ENCODE results near the gene CSNK2B.

Gene CSNK2B

GRCh38 chr6:31631681-31632278, 34.1 kb upstream of the CSNK2B start:
- Mint-ChIP-seq H3K4me3 (no peak overlapping the region), H3K4me1 (peaks cover 2% of the 10 kb centered on the region), H3K27ac (no peak overlapping the region), H3K27me3 (no peaks in the 10 kb centered on the region), H3K9me3 (no peaks in the 10 kb centered on the region), H3K36me3 (ENCODE audit: low read depth) (peaks cover 63% of the 10 kb centered on the region)
- ATAC-seq = no peak
- no peak for DNase-seq

GRCh38 chr6:31632279-31632946, 33.5 kb upstream of the CSNK2B start:
- Mint-ChIP-seq H3K4me1 (peaks cover 2% of the 10 kb centered on the region), H3K36me3 (ENCODE audit: low read depth) (peaks cover 63% of the 10 kb centered on the region), H3K9me3 (no peaks in the 10 kb centered on the region), H3K27me3 (no peaks in the 10 kb centered on the region), H3K27ac (no peak overlapping the region), H3K4me3 (no peak overlapping the region)
- ATAC-seq (no peak), DNase-seq (no peak)

GRCh38 chr6:31633447-31633846, 32.4 kb upstream of the CSNK2B start:
- Mint-ChIP-seq H3K27ac (peak overlapping the region; percentile 31), H3K9me3 (no peaks in the 10 kb centered on the region), H3K36me3 (ENCODE audit: low read depth) (peaks cover 58% of the 10 kb centered on the region), H3K27me3 (no peaks in the 10 kb centered on the region), H3K4me3 (no peak overlapping the region), H3K4me1 (peaks cover 2% of the 10 kb centered on the region)
- ATAC-seq (no peak), DNase-seq (no peak)

GRCh38 chr6:31634131-31634530, 31.7 kb upstream of the CSNK2B start:
- Mint-ChIP-seq H3K27me3 (no peaks in the 10 kb centered on the region), H3K4me3 (no peak overlapping the region), H3K27ac (peak overlapping the region; percentile 24), H3K9me3 (no peaks in the 10 kb centered on the region), H3K36me3 (ENCODE audit: low read depth) (peaks cover 55% of the 10 kb centered on the region), H3K4me1 (peaks cover 7% of the 10 kb centered on the region)
- DNase-seq (no peak), ATAC-seq (no peak)

- no peak overlapping the region for H3K27ac Mint-ChIP-seq
- H3K4me1 Mint-ChIP-seq = peaks cover 15% of the 10 kb centered on the region
- no peaks in the 10 kb centered on the region for H3K27me3 Mint-ChIP-seq
- H3K36me3 Mint-ChIP-seq (ENCODE audit: low read depth) = peaks cover 57% of the 10 kb centered on the region
- ATAC-seq (no peak), DNase-seq (no peak)
- no peaks in the 10 kb centered on the region for H3K9me3 Mint-ChIP-seq
- H3K4me3 Mint-ChIP-seq = no peak overlapping the region
These were observed 30.8 kb upstream of the CSNK2B start for GRCh38 chr6:31634969-31635575.

- peaks cover 18% of the 10 kb centered on the region for H3K4me1 Mint-ChIP-seq
- no peak overlapping the region for H3K27ac Mint-ChIP-seq
- DNase-seq (no peak), ATAC-seq (no peak)
- H3K4me3 Mint-ChIP-seq = no peak overlapping the region
- H3K9me3 Mint-ChIP-seq = no peaks in the 10 kb centered on the region
- H3K36me3 Mint-ChIP-seq (ENCODE audit: low read depth) = peaks cover 53% of the 10 kb centered on the region
- no peaks in the 10 kb centered on the region for H3K27me3 Mint-ChIP-seq
These were observed 28.9 kb upstream of the CSNK2B start for GRCh38 chr6:31636698-31637596.

GRCh38 chr6:31639043-31639442, 26.8 kb upstream of the CSNK2B start:
- peaks cover 18% of the 10 kb centered on the region for H3K4me1 Mint-ChIP-seq
- H3K9me3 Mint-ChIP-seq = no peaks in the 10 kb centered on the region
- ATAC-seq = no peak
- H3K27ac Mint-ChIP-seq = peak overlapping the region; percentile 86
- no peaks in the 10 kb centered on the region for H3K27me3 Mint-ChIP-seq
- no peak for DNase-seq
- no peak overlapping the region for H3K4me3 Mint-ChIP-seq
- peaks cover 47% of the 10 kb centered on the region for H3K36me3 Mint-ChIP-seq (ENCODE audit: low read depth)

GRCh38 chr6:31639449-31639861, 26.4 kb upstream of the CSNK2B start:
- Mint-ChIP-seq H3K36me3 (ENCODE audit: low read depth) (peaks cover 43% of the 10 kb centered on the region), H3K9me3 (no peaks in the 10 kb centered on the region), H3K27ac (peak overlapping the region; percentile 86), H3K4me3 (no peak overlapping the region), H3K4me1 (peaks cover 18% of the 10 kb centered on the region), H3K27me3 (no peaks in the 10 kb centered on the region)
- peak; percentile 46 for DNase-seq
- peak; percentile 82 for ATAC-seq

- ATAC-seq (no peak), DNase-seq (no peak)
- Mint-ChIP-seq H3K9me3 (no peaks in the 10 kb centered on the region), H3K4me3 (no peak overlapping the region), H3K36me3 (ENCODE audit: low read depth) (peaks cover 42% of the 10 kb centered on the region), H3K4me1 (peaks cover 21% of the 10 kb centered on the region), H3K27ac (peak overlapping the region; percentile 75), H3K27me3 (no peaks in the 10 kb centered on the region)
These were observed 25.3 kb upstream of the CSNK2B start for GRCh38 chr6:31640612-31641011.

- Mint-ChIP-seq H3K9me3 (no peaks in the 10 kb centered on the region), H3K27me3 (no peaks in the 10 kb centered on the region), H3K36me3 (ENCODE audit: low read depth) (peaks cover 41% of the 10 kb centered on the region), H3K27ac (peak overlapping the region; percentile 25), H3K4me1 (peaks cover 22% of the 10 kb centered on the region), H3K4me3 (no peak overlapping the region)
- no peak for ATAC-seq
- no peak for DNase-seq
These were observed 24.5 kb upstream of the CSNK2B start for GRCh38 chr6:31641370-31641769.

GRCh38 chr6:31642798-31643570, 22.9 kb upstream of the CSNK2B start:
- ATAC-seq (no peak), DNase-seq (no peak)
- Mint-ChIP-seq H3K36me3 (ENCODE audit: low read depth) (peaks cover 40% of the 10 kb centered on the region), H3K9me3 (no peaks in the 10 kb centered on the region), H3K4me1 (peaks cover 22% of the 10 kb centered on the region), H3K4me3 (no peak overlapping the region), H3K27ac (no peak overlapping the region), H3K27me3 (no peaks in the 10 kb centered on the region)

- Mint-ChIP-seq H3K36me3 (ENCODE audit: low read depth) (peaks cover 40% of the 10 kb centered on the region), H3K4me1 (peaks cover 18% of the 10 kb centered on the region), H3K27me3 (no peaks in the 10 kb centered on the region), H3K4me3 (no peak overlapping the region), H3K27ac (no peak overlapping the region), H3K9me3 (no peaks in the 10 kb centered on the region)
- no peak for ATAC-seq
- DNase-seq = no peak
These were observed 21.9 kb upstream of the CSNK2B start for GRCh38 chr6:31643818-31644454.

GRCh38 chr6:31645325-31645724, 20.6 kb upstream of the CSNK2B start:
- Mint-ChIP-seq H3K4me3 (no peak overlapping the region), H3K9me3 (no peaks in the 10 kb centered on the region), H3K27ac (no peak overlapping the region), H3K4me1 (peaks cover 17% of the 10 kb centered on the region), H3K36me3 (ENCODE audit: low read depth) (peaks cover 40% of the 10 kb centered on the region), H3K27me3 (no peaks in the 10 kb centered on the region)
- no peak for DNase-seq
- ATAC-seq = no peak

Measured in activated naive CD8-positive, alpha-beta T cell treated with anti-CD3 and anti-CD28 coated beads, Interleukin-2, amount 50 U/mL, for 24 hours (primary cell).